C4-2B (cell line): ENCODE measurements around the gene BTC.
A peak's percentile ranks its signal among the peaks of the same experiment; 100 is the strongest.

ENCODE experiments used
- H3K27ac ChIP-seq: fragments of 450-650 bp; 2 replicates; pipeline ENCODE4 v1.5.1; 2017
- CTCF ChIP-seq: fragments of 450-650 bp; conservative IDR thresholded peaks from 2 replicates; pipeline ENCODE4 v1.5.1; 2017; ENCODE audit warnings: mild to moderate bottlenecking
- ZFX ChIP-seq: fragments of 450-650 bp; IDR thresholded peaks from 2 replicates; pipeline ENCODE4 v1.6.1; 2017

Gene BTC

DNA sequence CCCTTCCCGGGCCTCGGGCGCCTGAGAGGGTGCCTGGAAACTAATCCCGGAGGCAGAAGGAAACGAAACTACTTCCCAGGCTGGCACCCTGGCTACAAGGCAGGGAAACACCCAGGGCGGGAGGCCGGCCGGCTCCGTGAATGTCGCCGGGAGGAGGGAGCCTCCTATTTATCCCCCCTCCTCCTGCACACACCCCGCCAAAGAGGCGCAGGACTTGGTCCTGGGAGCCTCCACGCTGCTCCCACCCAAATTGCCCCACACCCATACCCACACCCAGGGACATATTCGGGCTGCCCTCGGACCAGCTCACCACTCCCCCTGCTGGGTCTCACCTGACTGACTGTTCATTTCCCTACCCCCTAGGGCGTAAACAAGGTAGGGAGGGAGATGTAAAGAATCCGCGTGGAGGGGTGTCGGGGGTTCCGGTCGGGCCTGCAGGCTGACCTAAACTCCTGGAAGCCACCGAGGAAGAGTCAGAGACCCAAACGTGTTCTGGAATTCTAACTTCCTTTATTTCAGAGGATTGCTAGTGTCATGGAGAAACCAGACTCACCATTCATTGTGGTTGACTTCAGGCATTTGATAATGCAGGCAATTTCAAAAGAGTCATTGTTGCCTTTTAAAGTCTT, at the start of gene BTC:
Gene BTC, minus strand, starts transcription at position 142 of the 629 bp plus-strand sequence. CDS start 198 bp downstream, outside the sequence.
- H3K27ac ChIP-seq, result peak within 1 kb of the TSS; percentile 37
- TF ChIP-seq ZFX, result no peak
- peak; percentile 69 for TF ChIP-seq CTCF

DNA sequence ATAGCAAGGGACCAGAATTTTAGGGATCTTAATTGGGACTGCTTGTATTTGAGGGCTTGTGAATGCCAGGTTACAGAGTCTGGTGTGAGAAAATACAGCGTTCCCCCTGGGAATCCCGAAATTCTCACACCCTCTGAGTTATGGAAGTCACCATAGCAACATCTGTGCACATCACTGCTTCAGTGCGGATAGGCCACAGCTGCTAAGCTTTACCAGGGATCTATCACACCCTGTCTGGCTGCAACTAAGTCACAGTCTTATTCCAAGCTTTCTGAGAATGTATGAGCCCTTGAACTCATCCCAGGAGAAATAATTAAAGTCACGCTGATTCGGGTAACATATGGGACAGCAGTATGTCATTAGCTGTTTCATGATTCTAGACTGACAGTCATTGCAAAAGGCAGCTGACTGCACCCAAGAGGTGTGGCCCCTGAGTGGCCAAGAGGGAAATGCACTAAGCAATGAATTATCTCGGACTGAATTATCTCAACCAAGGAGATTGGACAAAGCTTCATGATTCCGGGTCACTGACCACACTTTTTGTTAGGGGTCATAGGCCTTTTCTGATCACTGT, 46.7 kb upstream of the BTC start:
- TF ChIP-seq ZFX (no peak), CTCF (no peak)
- H3K27ac ChIP-seq, result no peak overlapping the region

GRCh38 chr4:74838746-74839370, 44.5 kb upstream of the BTC start:
- H3K27ac ChIP-seq, result no peak overlapping the region
- TF ChIP-seq ZFX, result no peak
- no peak for TF ChIP-seq CTCF

GRCh38 chr4:74830928-74831327, 36.6 kb upstream of the BTC start:
- TF ChIP-seq CTCF (peak; percentile 40), ZFX (no peak)
- no peak overlapping the region for H3K27ac ChIP-seq

DNA sequence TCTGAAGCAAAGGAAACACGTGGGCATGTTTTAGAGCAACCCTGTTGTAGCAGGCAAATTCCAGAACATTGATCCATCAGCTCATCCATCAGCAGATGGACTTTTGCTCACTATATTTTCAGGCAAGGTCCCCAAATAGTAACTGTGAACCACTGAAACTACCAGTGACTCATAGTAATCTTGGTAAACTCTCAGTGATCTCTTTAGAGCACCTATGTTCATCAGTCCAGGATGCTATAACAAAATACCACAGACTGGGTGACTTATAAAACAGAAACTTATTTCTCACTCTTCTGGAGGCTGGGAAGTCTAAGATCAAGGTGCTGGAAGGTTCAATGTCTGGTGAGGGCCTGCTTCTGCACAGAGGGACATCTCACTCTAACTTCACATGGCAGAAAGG, 28.9 kb upstream of the BTC start:
- no peak for TF ChIP-seq ZFX
- TF ChIP-seq CTCF, result no peak
- H3K27ac ChIP-seq, result no peak overlapping the region

DNA sequence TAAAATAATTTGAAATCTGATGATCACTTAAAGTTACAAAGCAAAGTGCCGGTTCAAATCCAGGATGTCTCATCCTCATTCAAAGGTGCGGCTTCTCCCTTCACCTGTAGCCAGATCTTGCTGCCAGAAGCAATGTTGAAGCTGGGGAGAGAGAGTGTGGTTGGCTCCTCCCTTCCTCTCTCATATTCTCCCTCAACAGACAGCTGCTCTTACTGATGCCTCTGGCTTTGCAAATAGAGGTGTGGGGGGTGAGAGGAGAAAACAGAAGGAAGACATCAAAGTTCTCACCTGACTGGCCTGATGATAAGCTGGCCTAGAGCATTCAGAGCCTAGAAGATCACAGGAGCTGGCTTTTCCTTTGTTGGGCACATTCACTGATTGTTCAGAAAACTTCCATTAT, 28.3 kb upstream of the BTC start:
- no peak overlapping the region for H3K27ac ChIP-seq
- no peak for TF ChIP-seq CTCF
- no peak for TF ChIP-seq ZFX

GRCh38 chr4:74821541-74821940, 27.2 kb upstream of the BTC start:
- H3K27ac ChIP-seq, result no peak overlapping the region
- TF ChIP-seq CTCF (no peak), ZFX (no peak)
